ENCODE measurements around the gene NTM.

- TF ChIP-seq, protein P1, sequence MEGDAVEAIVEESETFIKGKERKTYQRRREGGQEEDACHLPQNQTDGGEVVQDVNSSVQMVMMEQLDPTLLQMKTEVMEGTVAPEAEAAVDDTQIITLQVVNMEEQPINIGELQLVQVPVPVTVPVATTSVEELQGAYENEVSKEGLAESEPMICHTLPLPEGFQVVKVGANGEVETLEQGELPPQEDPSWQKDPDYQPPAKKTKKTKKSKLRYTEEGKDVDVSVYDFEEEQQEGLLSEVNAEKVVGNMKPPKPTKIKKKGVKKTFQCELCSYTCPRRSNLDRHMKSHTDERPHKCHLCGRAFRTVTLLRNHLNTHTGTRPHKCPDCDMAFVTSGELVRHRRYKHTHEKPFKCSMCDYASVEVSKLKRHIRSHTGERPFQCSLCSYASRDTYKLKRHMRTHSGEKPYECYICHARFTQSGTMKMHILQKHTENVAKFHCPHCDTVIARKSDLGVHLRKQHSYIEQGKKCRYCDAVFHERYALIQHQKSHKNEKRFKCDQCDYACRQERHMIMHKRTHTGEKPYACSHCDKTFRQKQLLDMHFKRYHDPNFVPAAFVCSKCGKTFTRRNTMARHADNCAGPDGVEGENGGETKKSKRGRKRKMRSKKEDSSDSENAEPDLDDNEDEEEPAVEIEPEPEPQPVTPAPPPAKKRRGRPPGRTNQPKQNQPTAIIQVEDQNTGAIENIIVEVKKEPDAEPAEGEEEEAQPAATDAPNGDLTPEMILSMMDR (IDR thresholded peaks at IDR 0.05), result no peak
- TF ChIP-seq POLR2A (IDR thresholded peaks at IDR 0.05), result no peak
Observed at GRCh38 chr11:131787119-131787518, 416.7 kb downstream of the NTM start.

Measured in adrenal gland (tissue), 5 donors.